Effector CD4-positive, alpha-beta T cell (primary cell): Measurements from ENCODE around the gene PPP1R14D. TPM values are rescaled to one million over a fixed set of nuclear protein-coding genes. Genes with fewer than 3 reads are reported as not detected.
"Not testable (repeated sequence)": the region's sequence is repeated elsewhere in the genome, so short reads cannot be mapped to it uniquely, and the experiment has no call there.

Source experiments
- DNase-seq: peaks from one replicate; pipeline ENCODE4 v3.0.0-alpha.2; 2020
- total RNA-seq: gene quantifications from one replicate; lab custom pipeline; 2026; lab: John Stamatoyannopoulos, UW

The PPP1R14D gene
- total RNA-seq: not detected

GRCh38 chr15:40828447-40829036 is at the start of gene PPP1R14D:
PPP1R14D (minus strand) TSS chr15:40828708; CDS start chr15:40828641, 67 bp downstream.
- DNase-seq: no peak

- no peak for DNase-seq
These were observed 49.2 kb upstream of the PPP1R14D start for GRCh38 chr15:40877694-40878093.

- no peak for DNase-seq
These were observed 47.7 kb upstream of the PPP1R14D start for GRCh38 chr15:40875991-40876730.

- DNase-seq: peak; percentile 44
These were observed 45.4 kb upstream of the PPP1R14D start, which contains the start of gene RHOV for GRCh38 chr15:40873694-40874561. RHOV (minus strand) TSS chr15:40874234; CDS start chr15:40874139, 95 bp downstream.

- no peak for DNase-seq
These were observed 44.5 kb upstream of the PPP1R14D start for GRCh38 chr15:40872791-40873693.

GRCh38 chr15:40871749-40872617 is 43.5 kb upstream of the PPP1R14D start:
- DNase-seq: no peak

GRCh38 chr15:40870716-40871115 is 42.2 kb upstream of the PPP1R14D start:
- DNase-seq: no peak

- DNase-seq: no peak
These were observed 41.2 kb upstream of the PPP1R14D start for GRCh38 chr15:40869686-40870085.

- DNase-seq: no peak
These were observed 38.7 kb upstream of the PPP1R14D start for GRCh38 chr15:40867199-40867598.

GRCh38 chr15:40863660-40864270 is 35.3 kb upstream of the PPP1R14D start:
- DNase-seq: no peak

- DNase-seq: not testable (repeated sequence)
These were observed 32.6 kb upstream of the PPP1R14D start for GRCh38 chr15:40861147-40861546.

GRCh38 chr15:40859206-40859851 is 30.8 kb upstream of the PPP1R14D start:
- peak; percentile 78 for DNase-seq

GRCh38 chr15:40858706-40859105 is 30.2 kb upstream of the PPP1R14D start:
- no peak for DNase-seq

- peak; percentile 73 for DNase-seq
These were observed 29.3 kb upstream of the PPP1R14D start for GRCh38 chr15:40857601-40858341.

GRCh38 chr15:40856746-40857145 is 28.2 kb upstream of the PPP1R14D start:
- no peak for DNase-seq

GRCh38 chr15:40855706-40856234 is 27.3 kb upstream of the PPP1R14D start:
- DNase-seq: no peak

GRCh38 chr15:40854161-40854560 is 25.7 kb upstream of the PPP1R14D start:
- DNase-seq: no peak

- DNase-seq: no peak
These were observed 24.9 kb upstream of the PPP1R14D start for GRCh38 chr15:40853241-40853890.

GRCh38 chr15:40852529-40852928 is 24.0 kb upstream of the PPP1R14D start:
- DNase-seq: no peak
